Activated CD8-positive, alpha-beta memory T cell treated with anti-CD3 and anti-CD28 coated beads, Interleukin-2, amount 50 U/mL, for 24 hours (primary cell): ENCODE measurements around the gene ADAMTS2.
A peak's percentile ranks its signal among the peaks of the same experiment; 100 is the strongest.

Experiments
- DNase-seq: peaks from one replicate; pipeline ENCODE4 v3.0.0-alpha.2; 2020; ENCODE audit errors: extremely low read depth

The ADAMTS2 gene

DNA sequence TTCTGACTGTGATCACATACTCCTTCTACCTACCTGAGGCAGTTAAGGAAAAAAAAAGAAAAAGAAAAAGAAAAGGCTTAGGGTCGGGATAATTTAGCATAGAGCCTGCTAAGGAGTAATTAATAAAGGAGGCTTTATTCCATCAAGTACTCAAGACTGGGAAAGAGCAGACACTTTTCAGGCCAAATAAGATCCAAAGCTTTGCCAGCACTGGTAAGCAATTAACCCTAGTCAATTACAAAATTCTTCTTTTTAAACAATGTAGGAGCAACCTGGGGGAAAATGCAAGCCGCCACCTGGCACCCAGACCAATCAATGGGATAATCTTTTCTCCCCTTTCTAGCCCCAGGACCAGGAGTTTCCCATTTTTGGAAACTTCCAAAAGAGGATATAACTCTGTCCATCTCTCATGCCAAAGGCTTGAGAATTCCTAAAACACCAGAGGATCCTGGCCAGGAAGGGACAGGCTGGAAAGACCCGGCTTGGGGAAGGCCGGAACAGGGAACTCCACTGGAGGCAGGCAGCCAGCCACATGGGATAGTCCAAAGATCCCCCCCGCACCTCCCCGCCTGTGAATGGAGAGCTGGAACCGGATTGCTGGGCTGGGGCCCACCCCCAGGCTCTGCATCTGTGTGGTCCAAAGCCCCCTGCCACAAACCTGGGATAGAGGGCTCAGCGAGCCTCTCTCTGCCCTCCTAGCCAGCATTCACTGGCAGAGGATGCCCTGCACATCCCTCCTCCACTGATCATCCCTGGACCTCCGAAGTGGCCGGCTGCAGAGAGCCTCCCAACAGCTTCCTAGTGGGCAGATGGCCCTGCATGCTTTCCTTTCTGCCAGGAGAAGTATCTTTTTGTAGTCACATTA, 167.3 kb downstream of the ADAMTS2 start:
- no peak for DNase-seq

DNA sequence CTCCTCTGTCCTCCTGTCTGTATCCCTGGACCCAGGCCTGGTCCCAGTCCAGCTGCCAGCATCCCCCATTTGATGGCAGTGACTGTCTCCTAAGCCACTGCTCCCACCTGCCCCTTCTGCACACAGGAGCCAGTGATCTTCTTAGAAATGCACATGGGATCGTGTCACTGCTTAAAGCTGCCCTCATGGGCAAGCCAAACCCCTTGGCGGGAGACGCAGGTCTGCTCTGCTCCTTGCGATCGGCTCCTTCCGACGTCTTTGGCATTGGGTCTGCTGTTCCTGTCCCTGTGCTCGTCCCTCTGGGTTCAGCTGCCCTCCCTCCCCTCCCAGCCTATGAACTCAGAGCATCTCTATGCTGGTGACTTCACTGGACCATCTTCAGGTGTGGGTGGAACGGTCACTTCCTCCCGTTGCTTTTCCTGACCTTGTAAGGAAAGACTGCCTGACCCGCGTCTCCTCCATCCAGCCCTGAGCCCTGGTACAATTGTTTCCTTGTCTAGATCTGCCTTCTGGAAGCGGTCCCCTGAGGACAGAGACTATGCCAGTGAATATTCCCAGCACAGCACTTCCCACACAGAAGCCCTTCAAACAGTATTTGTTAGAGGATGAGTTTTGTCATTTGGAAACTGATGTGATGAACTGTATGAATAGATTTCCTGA, 168.6 kb downstream of the ADAMTS2 start:
- no peak for DNase-seq

DNA sequence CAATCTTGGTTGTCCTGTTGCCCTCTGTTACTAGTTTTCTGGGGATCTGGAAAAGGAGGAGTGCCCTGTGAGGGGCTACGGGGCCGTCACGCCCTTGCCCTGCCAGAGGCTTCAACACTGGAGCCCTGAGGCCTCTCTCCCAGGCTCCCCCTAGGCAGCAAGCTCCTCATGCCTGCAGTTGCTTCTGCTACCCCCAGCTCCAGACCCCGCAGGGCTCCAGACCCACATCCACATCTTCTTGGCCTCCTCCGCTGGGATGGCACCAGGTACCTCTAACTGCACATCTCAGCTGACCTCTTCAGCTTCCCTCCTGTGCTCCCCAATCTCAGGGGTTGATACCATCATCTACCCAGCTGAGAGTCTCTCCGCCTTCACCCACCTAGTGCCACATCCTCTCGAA, 169.1 kb downstream of the ADAMTS2 start:
- no peak for DNase-seq

DNA sequence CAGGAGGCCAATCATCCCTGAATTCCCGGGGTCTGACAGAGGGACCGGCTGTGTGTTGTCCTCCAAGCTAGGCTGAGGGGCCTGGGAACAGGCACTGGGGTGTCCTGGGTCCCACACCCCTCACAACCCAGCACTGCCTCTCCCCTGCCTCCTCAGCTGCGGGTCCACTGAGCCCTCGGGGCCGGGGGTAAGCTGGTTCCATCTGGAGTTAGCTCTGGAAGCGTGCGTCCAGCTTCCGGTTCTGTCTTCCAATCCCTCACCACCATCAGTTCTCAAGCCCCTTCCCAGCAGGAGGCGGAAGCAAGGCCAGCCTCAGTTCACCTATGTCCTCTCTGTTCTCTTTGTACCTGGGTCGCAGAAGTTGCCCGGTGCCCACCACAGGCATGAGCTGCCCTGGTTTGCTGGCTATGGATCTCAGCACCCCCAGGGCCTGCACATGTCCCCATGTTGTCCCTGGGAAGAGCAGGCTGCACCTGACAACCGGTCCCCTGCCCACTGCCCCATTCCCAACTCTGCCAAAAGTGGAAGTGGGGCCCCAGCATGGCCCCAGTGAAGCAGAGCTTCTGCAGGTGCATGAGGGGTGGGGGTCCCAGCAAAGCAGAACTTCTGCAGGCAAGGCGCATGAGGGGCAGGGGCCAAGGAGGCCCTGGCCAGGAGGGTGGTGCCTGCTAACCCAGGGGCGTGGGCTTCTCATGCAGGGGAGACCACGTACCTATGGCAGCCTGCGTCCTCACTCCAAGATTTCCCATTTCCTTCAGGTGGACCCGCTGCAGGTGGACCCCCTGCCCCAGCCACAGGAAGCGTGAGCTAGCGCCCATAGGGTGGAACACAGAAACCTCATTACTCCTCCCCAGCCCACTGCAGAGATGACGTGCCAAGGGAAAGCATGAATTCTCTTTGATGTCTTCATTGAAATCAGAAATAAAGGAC, 173.2 kb downstream of the ADAMTS2 start:
- no peak for DNase-seq

DNA sequence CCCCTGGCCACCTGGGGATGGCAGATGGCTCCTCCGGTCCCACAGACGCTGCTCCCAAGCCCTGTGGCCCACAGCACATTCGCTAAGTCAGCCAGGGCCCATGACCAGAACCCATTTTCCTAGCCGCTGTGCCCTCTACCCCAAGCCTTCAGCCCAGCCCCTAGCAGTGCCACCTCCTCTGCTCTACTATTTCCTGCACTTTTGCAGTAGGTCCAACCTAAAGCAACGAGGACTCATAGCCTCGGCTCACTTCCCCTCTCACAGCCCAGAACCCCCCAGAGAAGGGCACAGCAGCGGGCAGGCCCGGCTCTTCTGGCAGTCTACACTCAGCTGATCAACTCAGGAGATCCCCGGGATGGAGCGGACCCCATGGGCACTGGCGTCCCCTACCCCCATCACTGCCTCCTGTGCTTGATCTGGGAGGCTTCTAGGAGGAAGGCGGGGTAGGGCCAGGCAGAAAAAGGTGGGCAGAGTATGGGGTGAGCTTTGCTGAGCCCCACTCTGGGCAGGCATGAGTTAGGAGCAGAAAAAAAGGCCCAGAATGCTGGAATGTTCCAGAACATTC, 173.9 kb downstream of the ADAMTS2 start:
- DNase-seq, result no peak

DNA sequence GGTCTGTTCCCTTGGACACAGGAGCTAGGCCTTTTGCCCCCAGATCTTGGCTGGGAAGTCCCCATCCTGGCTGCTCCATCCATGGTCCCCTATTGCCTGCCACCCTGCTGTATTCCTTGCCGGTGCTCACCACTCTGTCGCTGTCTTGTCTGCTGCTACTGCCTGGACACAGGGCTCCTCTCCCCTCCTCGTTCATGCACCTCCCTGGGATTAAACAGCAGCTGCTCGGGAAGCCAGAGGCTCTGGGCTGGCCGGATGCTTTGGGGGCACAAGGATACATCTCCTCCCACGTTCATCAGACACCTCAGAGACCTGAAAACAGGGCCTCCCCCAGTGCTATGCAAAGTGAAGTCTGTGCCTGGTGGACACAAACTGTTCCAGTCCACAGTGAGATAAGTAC, 174.7 kb downstream of the ADAMTS2 start:
- DNase-seq, result no peak

DNA sequence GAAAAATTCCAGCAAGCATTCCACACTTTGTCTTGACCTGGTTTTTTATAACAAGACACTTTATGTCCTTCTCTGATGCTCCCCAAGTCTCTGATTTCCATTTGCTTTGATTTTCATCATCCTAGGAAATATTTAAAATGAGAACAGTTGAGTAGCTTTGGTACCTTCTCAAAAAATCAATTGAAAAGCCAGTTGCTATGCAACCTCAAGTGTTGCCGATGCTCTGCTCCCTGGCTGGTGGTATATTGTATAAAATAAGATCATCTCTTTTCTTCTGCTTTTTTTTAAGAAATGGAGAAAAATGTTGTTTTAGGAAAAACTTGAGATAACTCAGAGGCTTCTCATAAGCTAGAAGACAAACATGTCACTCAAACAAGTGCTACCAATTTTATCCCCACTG, 175.4 kb downstream of the ADAMTS2 start:
- DNase-seq, result no peak

DNA sequence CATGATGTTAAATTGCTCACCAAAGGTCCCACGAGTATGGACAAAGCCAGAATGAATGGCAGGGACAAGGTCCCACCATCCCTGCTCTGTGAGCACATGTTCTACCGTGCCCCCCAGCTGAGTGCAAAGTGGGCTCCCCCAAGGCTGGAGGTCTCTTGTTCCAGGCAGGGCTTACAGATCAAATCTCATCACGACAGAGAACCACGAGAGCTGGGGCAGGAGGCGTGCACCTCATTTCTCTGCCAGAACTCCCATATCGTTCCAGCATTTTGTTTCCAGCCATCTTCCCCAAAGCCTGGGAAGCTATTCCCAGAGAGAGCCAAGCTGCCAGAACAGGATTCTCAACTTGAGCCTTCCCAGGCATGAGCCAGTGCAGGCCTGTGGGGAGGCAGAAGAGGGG, 176.6 kb downstream of the ADAMTS2 start:
- DNase-seq, result no peak

DNA sequence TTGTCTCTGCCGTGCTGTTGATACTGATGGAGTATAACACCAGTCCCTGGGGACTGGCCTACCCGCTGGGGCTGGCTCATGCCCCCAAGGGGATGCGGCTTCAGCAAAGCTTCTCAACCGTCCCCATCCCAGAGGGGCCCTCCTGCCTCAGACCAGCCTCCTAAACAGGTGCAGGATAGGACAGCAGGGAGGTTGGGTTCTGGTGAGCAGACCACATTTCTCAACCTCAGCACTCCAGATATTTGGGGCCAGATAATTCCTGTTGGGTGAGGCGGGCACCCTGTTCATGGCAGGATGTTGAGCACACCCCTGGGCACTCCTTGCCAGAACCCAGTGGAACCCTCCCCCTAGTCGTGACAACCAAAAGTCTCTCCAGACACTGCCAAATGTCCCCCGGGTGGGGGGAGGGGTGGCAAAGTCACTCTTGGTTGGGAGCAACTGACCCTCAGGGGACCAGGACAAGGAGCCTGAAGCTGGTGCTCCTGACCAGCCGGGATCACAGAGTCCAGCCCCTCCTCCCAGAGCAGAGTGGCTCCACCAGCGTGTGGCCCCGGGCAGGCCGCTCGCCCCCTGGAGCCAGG, 177.3 kb downstream of the ADAMTS2 start:
- no peak for DNase-seq

DNA sequence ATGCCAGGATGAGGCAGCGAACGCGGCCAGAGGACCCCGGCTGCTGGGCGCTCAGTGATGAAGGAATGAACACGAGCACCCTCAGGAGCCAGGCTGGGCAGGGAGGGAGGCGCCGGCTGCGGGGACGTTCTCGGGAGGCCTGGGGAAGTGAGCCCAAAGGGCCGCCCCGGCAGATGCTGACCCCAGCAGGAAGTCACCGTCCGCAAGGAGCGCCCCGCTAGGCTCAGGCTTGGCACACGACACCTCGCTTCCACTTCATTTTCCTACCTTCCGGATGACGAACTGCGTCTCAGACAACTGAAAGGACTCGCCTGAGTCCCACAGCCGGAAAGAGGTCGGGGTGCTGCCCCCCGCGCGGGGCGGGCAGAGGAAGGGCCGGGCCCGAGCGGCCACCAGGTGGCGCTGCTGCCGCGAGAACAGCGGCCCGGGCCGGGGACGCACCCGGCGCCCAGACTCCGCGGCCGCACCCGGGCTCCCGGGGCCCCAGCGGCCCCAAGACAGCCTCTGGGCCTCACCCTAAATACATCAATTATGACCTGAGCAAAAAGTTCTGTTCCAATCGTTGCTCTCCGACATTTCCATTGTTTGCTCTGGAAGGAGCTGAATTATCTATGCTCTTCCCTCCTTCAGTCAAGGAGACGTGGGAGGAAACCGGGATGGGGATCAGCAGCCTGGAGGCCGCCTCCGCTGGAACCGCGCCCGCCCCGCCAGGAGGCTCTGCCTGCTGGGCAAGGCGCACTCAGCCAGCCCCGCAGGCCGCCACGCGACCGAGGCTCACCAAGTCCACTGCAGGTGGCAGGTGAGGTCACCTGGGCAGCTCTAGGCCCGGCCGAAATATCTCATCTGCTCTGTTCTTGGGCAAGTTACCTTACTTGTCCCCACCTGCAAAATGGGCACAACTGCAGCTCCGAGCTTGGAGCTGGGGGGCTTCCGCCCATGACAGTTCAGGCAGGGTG, 178.1 kb downstream of the ADAMTS2 start:
- peak; percentile 26 for DNase-seq

DNA sequence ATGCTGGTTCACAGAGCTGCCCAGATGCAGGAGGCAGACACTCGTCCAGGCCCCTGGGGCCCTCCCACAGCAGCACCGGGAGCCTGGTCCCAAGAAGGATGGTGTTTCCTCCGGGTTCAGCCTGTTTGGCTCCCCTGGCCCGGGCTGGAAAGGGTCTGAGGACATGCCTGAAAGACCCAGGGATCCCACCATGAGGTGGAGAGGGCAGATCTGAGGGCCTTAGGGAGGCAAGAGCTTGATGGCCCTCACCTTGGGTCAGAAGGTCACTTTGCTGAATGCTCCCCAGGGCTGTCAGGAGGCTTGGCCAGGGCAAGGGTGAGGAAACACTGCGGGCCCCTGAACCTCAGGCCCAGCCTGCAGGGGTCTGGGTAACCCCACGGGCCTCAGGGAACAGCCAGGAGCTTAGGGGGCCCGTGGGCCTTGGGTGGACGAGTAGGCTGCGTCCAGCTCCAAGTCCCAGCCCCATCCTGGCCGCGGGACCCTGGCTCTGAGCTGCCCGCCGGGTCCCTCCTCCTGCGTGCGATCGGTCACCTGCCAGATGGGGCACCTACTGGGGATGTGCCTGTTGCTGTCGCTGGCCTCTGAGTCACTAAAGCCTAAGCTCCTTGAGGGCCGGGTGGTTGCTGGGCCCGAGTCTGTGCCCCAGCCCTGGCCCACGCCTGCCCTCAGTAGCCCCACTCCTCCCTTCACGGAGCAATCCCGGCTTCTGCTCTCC, 178.9 kb downstream of the ADAMTS2 start:
- DNase-seq, result no peak

DNA sequence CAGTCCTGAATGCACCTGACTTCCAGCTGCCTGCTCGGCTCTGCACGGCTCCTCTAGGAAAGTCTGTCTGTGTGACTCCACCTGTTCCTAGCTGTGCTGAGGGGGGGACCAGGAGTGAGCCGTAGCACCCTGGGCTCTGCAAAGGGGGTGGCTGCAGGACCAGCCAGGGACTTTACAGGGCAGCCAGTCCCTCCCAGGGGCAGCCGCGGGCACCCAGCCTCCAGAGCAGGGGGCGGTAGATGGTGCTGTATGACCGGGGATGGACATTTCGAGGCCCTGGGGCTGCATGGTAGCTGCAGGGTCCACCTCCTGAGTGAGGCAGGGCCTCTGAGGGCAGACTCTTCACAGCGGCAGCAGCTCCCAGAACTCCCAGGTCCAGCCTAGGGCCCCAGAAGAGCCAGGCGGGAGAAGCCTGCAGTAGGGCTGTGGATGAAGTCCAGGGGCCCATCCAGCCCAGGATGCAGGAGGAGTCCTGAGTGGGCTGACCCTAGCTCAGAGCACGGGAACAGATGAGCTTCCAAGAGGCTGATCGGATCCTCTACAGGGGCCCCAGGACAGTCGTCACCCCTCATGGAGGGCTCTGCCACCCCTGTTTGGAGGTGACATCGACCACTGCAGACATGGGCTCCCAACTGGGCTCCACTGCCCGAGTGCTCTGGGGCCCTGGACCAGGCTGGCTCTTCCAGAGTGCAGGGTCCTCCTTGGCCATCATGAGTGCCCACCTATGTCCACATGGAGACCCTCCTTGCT, 179.7 kb downstream of the ADAMTS2 start:
- DNase-seq, result no peak

DNA sequence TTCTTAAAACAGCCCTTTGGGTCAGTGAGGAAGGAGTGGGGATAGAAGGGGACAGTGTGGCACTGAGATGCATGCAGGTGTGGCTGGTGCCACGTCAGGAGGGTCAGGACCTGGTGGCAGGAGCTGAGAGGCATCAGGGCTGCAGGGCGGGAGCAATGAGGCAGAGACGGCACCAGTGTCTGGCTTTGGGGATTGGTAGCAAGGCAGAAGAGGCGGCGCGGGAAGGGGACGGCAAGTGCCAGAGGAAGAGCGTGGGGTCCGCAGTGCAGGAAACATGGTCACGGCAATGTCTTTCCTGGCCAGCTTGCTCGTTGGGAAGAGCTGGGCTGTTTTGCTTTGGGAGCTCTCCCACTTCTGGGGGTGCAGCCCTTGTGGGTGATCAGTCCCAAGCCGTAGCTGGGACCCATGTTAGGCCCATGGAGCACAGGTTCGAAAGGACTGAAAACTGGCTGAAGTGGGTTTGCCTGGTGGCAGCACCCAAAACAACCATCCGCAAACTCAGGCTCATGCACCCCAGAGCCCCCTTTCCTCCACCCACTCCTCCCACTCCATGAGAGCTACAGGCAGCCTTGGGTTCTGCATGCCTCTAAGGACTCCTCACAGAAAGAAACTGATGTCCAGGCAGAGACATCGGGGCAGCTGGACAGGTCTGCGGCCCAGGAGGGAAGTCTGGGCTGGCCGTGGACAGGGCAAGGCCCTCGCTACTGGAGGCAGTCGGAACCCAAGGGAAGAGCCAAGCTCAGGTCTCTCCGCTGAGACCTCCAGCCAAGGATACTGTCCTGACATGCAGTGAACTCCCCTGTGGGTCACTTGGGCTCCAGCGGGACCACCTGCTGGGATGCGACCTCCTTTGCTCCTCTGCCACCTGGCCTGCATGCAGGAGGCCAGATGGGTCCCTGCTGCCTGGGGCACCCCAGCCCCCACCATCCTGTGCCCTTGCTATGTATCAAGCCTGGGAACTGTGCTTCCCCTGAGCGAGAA, 180.6 kb downstream of the ADAMTS2 start:
- DNase-seq, result no peak

DNA sequence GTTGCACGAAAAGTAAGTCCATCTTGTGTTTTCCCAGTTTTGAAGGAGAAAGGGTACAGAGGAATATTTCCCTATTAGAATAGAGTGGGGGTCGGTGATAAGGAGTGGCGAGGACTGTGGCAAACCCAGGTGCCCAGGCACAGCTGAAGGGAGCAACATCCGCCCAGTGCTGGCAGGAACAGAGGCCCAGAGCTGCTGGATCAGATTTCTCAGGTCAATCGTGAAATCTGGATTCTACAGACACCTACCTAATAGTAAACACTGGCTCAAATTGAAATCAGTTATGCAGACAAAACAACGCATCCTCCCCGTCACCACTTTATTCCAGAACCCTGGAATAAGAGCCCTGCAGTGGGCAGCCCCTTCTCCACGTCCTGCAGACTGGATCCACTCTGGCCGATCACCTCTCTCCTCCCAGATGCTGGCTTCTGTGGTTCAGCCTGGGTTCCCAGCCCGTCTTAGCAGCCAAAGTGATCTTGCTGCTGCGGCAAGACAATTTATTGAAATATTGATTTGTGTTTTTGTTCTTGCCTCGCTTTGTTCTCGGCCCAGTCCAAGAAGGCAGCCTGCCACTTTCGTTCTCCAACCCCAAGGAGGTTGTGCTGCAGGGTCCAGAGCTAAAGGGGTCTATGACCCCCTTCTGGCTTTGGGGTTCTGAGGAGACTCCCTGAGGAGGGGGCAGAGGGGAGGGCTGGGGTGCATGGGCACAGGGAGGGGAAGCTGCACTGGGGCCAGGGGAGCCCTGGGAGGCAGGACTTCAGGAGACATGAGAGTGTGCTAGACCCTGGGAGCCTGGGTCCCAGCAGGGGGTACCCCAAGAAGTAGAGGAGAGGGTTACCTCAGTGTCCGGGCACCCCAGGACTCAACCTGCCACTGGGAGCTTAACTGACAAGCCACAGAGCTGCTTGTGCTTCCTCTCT, 181.8 kb downstream of the ADAMTS2 start:
- DNase-seq, result no peak

DNA sequence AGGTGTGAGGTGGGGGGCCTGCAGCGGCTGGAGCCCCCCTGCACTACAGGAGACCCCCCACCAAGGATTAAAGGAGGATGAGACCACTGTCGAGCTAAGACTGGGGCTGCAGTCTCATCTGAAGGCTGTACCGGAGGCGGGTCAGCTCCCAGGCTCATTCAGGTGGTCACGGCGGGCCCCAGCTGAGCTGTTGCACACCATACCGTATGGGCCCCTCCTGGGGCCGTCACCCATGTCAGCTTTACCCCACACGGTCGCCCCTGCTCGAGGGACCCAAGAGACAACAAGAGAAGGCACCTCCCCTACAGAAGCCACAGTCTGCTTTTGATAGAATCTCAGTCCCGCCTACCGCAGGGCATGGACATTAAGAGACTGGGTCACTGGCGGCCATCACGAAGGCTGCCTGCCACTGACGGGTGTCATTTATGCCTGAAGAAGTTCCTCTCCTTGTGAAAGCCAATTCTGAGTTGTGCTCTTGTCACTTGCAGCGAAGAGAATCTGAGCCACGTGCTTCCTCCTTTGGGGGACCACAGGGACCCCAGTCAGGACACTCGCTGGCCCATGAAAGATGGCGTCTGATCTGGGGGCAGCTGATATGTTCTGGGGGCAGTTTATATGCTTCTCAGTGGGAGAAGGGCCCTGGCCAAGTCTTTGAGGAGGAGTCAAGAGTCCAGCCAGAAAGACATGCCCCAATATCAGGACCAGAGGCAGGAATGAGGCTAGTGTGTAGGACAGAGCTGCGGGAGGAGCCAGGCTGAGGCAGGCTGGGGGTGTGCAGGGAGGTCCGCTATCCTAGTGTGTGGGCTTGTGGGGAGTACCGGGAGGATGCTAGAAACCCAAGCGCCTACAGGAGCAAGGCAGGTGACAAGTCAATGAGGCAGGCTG, 182.7 kb downstream of the ADAMTS2 start:
- DNase-seq, result no peak

DNA sequence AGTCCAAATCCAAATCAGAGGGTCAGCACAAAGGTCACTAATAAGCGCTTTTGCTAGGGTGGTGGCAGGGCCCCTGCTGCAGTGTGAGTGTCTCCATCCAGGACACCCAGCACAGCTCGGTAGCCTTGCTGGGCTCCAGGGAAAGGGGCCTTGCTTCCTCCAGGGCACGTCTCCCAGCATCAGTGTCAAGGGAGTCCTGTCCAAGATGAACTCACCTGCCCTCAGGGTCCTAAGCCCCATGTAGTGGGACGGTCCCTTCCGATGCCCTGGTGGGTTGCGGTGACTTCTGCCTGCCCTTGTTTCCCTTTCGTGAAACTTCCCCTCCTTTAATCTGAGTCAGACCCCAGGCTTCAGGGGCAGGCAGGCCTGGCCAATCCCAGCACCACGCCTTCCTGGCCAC, 183.4 kb downstream of the ADAMTS2 start:
- DNase-seq, result no peak
